ENCODE data around the gene SLC18A3. TPM values are rescaled to one million over a fixed set of nuclear protein-coding genes. Genes with fewer than 3 reads are reported as not detected.

The SLC18A3 gene
- total RNA-seq, 3 donors from 2014 or later: not detected

DNA sequence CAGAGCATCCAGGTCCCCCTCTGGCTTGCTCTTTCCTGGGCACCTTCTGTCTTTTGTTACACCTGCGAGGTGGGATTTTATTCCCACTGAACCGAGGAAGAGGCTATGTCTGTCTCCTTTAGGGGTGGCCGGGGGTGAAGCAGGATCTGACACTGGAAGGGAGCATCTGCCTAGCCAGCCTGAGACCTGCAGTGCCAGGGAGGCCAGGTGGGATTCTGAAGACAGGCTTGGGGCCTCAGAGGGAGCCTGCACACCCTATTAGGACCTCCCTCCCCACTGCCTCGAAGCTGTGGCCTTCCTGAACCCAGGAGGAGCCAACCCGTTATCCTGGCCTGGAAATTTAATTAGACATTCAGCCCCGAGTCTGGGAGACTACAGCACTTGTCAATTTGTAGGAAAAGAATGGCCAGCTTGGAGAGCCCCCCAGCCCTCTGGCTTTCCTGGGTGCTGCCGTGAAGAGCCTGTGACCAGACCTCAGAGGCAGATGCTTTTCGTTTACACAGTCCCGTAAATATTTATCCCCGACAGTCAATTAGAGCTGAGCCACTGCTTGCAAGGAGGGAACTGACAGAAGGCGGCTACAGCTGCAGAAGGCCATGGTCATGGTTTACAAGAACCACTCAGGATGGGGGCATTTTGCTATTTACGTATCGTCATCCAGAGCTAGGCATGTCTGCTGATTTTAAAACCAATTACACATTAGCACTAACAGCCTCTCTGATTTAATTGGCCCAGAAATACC lies 23.4 kb downstream of the SLC18A3 start:
- Histone ChIP-seq H3K4me3 (no peak overlapping the region), H3K4me1 (no peaks in the 10 kb centered on the region), H3K27ac (no peak overlapping the region), H3K36me3 (no peaks in the 10 kb centered on the region), H3K9me3 (no peaks in the 10 kb centered on the region), H3K27me3 (peaks cover 0 to 13% of the 10 kb centered on the region in 2 donors)
- TF ChIP-seq POLR2A (IDR thresholded peaks at IDR 0.05) (no peak), POLR2AphosphoS5 (IDR thresholded peaks at IDR 0.05) (no peak)
- TF ChIP-seq, protein P1, sequence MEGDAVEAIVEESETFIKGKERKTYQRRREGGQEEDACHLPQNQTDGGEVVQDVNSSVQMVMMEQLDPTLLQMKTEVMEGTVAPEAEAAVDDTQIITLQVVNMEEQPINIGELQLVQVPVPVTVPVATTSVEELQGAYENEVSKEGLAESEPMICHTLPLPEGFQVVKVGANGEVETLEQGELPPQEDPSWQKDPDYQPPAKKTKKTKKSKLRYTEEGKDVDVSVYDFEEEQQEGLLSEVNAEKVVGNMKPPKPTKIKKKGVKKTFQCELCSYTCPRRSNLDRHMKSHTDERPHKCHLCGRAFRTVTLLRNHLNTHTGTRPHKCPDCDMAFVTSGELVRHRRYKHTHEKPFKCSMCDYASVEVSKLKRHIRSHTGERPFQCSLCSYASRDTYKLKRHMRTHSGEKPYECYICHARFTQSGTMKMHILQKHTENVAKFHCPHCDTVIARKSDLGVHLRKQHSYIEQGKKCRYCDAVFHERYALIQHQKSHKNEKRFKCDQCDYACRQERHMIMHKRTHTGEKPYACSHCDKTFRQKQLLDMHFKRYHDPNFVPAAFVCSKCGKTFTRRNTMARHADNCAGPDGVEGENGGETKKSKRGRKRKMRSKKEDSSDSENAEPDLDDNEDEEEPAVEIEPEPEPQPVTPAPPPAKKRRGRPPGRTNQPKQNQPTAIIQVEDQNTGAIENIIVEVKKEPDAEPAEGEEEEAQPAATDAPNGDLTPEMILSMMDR (IDR thresholded peaks at IDR 0.05): no peak
- intact Hi-C loops (cut with DNase I; ENCODE audit: low total_unique reads): no loop called here
- DNase-seq (ENCODE audit: low spot score in 2 of 2): peak in 1 of 2 donors; percentile 24

DNA sequence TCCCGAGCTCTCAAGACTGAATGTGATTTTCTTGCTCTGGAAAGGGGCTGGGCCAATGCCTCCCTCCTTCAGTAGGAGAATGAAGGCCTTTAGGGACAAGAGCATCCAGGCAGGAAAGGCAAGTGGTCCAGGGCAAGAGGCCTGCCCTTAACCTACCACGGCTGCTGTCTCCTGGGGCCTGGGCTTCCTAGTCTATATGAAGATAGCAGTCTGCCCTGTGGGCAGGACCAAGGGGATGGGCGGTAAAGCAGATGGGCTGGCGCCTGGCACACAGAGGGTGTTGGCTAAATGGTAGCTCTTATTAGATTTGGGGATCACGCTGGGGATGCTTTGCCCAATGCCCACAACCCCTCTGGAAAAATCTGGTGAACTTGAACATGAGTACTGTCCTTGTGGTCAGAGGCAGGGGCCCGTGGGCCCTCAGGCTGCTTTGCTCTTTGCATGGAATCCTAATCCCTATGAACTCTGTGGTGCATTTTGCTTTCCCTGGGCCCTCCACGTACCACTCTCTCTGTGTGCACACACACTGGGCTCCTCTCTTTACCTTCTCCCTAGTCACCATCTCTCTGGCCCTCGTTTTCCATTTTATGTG lies 24.1 kb downstream of the SLC18A3 start:
- Histone ChIP-seq H3K27me3 (peaks cover 0 to 13% of the 10 kb centered on the region in 2 donors), H3K9me3 (no peaks in the 10 kb centered on the region), H3K36me3 (no peaks in the 10 kb centered on the region), H3K27ac (no peak overlapping the region), H3K4me3 (no peak overlapping the region), H3K4me1 (no peaks in the 10 kb centered on the region)
- TF ChIP-seq POLR2A (IDR thresholded peaks at IDR 0.05) (no peak), POLR2AphosphoS5 (IDR thresholded peaks at IDR 0.05) (no peak)
- TF ChIP-seq, protein P1 (IDR thresholded peaks at IDR 0.05): no peak
- intact Hi-C loops (cut with DNase I; ENCODE audit: low total_unique reads): no loop called here
- peak in 1 of 2 donors; percentile 27 for DNase-seq (ENCODE audit: low spot score in 2 of 2)

DNA sequence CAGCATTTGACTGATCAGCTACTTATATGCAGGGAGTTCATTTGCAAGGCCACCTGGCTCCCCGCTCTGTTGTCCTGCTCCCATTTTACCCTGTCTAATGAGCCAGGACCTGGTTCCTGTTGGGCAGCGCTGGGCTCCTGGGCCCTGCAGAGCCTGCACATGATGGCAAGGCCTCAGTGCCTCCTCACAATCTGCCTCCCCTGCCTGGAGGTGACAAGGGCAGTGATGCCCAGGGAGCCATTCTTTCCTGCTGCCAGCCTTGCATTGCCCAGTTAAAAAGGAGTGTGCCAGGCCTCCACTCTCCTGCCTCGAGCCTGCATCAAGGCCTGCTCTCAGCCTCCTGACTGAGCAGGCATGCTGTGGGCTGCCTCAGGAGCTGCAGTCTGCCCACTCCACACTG lies 32.2 kb downstream of the SLC18A3 start:
- Histone ChIP-seq H3K9me3 (no peaks in the 10 kb centered on the region), H3K27ac (no peak overlapping the region), H3K4me1 (no peaks in the 10 kb centered on the region), H3K36me3 (no peaks in the 10 kb centered on the region), H3K27me3 (peaks cover 0 to 49% of the 10 kb centered on the region in 2 donors), H3K4me3 (no peak overlapping the region)
- DNase-seq (ENCODE audit: low spot score in 2 of 2): peak in 1 of 2 donors; percentile 35
- no peak for TF ChIP-seq POLR2A (IDR thresholded peaks at IDR 0.05)
- TF ChIP-seq, protein P1 (IDR thresholded peaks at IDR 0.05): no peak
- no peak for TF ChIP-seq POLR2AphosphoS5 (IDR thresholded peaks at IDR 0.05)
- intact Hi-C loops (cut with DNase I; ENCODE audit: low total_unique reads): no loop called here

DNA sequence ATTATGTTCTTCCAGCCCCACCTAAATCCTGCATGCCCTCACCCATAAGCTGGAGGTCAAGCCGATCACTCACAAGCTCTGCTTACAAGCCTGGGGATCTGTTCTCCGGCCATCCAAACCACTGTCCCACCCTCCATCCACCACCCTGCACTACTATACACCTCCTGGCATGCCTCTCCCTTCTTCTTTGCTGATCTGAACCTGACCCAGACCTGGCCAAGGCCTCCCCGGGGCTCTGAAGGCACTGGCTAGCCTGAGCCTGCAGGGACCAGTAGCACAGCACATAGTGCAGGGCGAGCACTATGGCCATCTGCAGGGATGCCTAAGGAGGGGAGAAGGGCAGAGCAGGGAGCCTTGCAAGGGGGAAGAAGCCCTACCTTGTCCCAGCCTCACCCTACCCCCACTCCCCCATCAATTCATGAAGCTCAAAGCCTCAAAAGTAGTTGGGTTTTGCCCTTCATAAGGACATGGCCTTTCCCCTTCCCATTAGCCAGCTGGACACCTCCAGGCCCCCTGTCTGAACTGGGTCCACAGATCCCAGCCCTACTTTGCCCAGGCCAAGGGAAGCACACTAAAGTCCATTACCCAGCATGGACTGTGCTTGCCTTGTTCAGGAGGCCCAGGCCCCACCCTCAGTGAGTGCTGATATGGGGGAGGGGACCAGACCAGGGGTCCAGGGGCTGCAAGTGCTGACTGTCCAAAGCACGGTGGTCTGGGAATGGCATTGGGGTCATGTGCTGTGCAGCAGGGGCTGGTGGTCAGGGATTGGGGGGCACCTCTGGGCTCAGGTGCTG lies 33.3 kb downstream of the SLC18A3 start:
- DNase-seq (ENCODE audit: low spot score in 2 of 2): peak in 1 of 2 donors; percentile 35
- intact Hi-C loops (cut with DNase I; ENCODE audit: low total_unique reads): loop anchor here (2.0 kb wide), 1 partner anchor 33 kb away; no protein-coding TSS in a partner anchor
- Histone ChIP-seq H3K27me3 (peaks cover 0 to 49% of the 10 kb centered on the region in 2 donors), H3K4me1 (no peaks in the 10 kb centered on the region), H3K4me3 (no peak overlapping the region), H3K9me3 (no peaks in the 10 kb centered on the region), H3K27ac (no peak overlapping the region), H3K36me3 (no peaks in the 10 kb centered on the region)
- no peak for TF ChIP-seq POLR2AphosphoS5 (IDR thresholded peaks at IDR 0.05)
- TF ChIP-seq POLR2A (IDR thresholded peaks at IDR 0.05): no peak
- TF ChIP-seq, protein P1 (IDR thresholded peaks at IDR 0.05): no peak

All from breast epithelium (tissue), 4 donors.